ENCODE measurements around the gene HECW1.

HECW1 gene

GRCh38 chr7:43583424-43584194 lies 471.2 kb downstream of the HECW1 start (continued):
- TF ChIP-seq ELK4 (IDR thresholded peaks at IDR 0.05; ENCODE audit: borderline replicate concordance, low read depth, low read length) (no peak), ZNF366 (tag by site-specific recombination; conservative IDR thresholded peaks at IDR 0.05) (no peak), CTCF (tag by site-specific recombination; IDR thresholded peaks at IDR 0.05) (peak; percentile 91), BCL11A (tag by site-specific recombination; IDR thresholded peaks at IDR 0.05; ENCODE audit: low read depth) (0 out of 2 replicates have a peak, but pooled peaks have one; percentile 17), SP2 (tag by site-specific recombination; IDR thresholded peaks at IDR 0.05) (0 out of 2 replicates have a peak, but pooled peaks have one; percentile 24), ZNF140 (tag by site-specific recombination; IDR thresholded peaks at IDR 0.05) (no peak), ZEB2 (tag by site-specific recombination; IDR thresholded peaks at IDR 0.05) (peak; percentile 73; the same call in 1 of the 2 replicates), ZNF416 (tag by site-specific recombination; IDR thresholded peaks at IDR 0.05) (no peak), HOXA7 (CRISPR knock-in tag; IDR thresholded peaks at IDR 0.05; ENCODE audit: borderline replicate concordance) (0 out of 2 replicates have a peak, but pooled peaks have one; percentile 27), ZNF239 (tag by site-specific recombination; IDR thresholded peaks at IDR 0.05) (no peak), ZSCAN4 (tag by site-specific recombination; IDR thresholded peaks at IDR 0.05) (no peak), ZBTB44 (tag by site-specific recombination; IDR thresholded peaks at IDR 0.05) (no peak), ZNF280C (tag by site-specific recombination; IDR thresholded peaks at IDR 0.05) (no peak), ZNF510 (tag by site-specific recombination; IDR thresholded peaks at IDR 0.05; ENCODE audit: insufficient replicate concordance) (no peak), MZF1 (tag by site-specific recombination; IDR thresholded peaks at IDR 0.05; ENCODE audit: borderline replicate concordance) (no peak), ZBTB17 (tag by site-specific recombination; IDR thresholded peaks at IDR 0.05) (peak; percentile 85), ZBTB11 (tag by site-specific recombination; conservative IDR thresholded peaks at IDR 0.05; ENCODE audit: low read depth) (0 out of 2 replicates have a peak, but pooled peaks have one; percentile 33), ZNF529 (tag by site-specific recombination; IDR thresholded peaks at IDR 0.05; ENCODE audit: insufficient replicate concordance) (no peak), ZBTB26 (tag by site-specific recombination; optimal IDR thresholded peaks at IDR 0.05) (peak; percentile 97), ZNF701 (tag by site-specific recombination; IDR thresholded peaks at IDR 0.05) (no peak), SALL2 (tag by site-specific recombination; IDR thresholded peaks at IDR 0.05; ENCODE audit: borderline replicate concordance) (no peak), ZNF18 (tag by site-specific recombination; IDR thresholded peaks at IDR 0.05) (no peak), ZFP37 (tag by site-specific recombination; IDR thresholded peaks at IDR 0.05) (0 out of 2 replicates have a peak, but pooled peaks have one; percentile 39)
